SKM-1 (cell line): ENCODE data around the gene SBF1.

Experiments used
- DNase-seq: peaks from one replicate; lab custom pipeline; 2025; ENCODE audit not compliant: unreplicated experiment; lab: John Stamatoyannopoulos, UW

The SBF1 gene

DNA sequence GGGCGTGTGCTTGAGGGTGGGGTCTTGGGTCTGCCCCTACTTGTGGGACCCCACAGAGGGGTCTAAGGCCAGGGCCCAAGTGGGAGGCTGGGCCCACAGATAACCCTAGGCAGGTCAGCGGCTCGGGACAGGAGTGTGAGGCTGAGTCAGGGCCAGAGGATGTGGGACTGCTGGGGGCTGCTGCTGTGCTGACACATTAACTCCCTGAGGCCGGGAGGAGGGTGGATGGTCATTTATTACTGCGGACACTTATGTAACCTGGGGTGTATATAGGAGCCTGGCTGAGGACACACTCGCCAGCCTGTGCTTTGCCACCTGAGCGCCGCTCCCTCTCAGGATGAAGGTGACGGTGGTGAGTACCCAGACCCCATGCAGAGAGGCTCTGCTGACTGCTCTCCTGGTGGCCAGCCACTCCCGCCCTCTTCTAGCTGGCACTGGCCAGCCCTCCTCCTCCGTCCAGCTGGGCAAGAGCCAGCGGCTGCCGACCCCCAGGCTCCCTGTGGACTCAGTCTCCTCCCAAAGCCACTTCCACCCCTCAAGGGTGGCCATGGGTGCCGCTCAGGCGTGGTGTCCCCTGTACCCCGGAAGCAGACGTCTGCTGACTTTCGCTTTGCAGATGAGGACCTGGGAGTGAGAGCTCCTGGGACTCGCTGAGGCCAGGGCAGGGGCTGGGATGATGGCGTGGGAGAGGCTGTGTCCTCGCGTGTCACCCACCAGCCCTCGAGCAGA, 11.9 kb upstream of the SBF1 start, which contains the start of gene MIOX:
TSS of gene MIOX (plus strand) at position 299 of the 729 bp plus-strand sequence. CDS start at position 338, 39 bp downstream.
- DNase-seq: no peak

DNA sequence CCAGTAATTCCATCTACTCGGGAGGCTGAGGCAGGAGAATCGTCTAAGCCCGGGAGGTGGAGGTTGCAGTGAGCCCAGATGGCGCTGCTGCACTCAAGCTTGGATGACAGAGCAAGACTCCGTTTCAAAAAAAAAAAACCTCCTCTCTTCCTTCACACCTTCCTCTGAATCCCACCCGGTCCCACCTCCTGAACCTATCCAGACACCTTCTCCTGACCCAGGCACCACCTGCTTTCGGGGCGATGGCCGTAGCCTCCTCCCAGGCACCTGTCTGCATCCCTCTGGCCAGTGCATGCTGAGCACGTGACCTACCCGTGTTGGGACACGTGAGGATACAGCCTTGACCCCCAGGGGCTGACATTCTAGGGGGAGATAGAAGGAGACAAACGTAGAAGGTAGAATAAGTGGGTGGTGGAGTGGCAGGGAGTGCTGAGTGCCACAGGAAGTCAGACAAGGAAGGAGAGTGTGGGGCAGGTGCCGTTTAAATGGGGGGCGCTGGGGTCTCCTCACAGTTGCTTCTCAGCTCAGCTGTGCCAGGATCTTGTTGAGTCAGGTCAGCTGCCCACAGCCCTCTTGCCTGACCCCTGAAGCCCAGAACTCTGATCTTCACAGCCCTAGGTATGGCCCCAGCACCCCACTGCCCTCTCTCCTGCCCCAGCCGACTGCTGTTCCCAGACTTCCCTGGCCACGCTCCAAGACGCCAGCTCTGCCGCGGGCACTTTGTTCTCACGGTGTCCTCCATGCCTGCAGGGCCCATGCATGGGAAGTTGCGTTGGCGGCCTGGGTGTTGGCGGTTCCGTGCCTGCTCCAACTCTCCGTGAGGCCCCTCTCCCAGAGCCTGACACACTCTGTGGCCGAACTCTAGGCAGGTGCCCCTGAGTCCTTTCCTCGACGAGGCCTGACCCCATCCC, 10.6 kb upstream of the SBF1 start:
- DNase-seq: no peak

DNA sequence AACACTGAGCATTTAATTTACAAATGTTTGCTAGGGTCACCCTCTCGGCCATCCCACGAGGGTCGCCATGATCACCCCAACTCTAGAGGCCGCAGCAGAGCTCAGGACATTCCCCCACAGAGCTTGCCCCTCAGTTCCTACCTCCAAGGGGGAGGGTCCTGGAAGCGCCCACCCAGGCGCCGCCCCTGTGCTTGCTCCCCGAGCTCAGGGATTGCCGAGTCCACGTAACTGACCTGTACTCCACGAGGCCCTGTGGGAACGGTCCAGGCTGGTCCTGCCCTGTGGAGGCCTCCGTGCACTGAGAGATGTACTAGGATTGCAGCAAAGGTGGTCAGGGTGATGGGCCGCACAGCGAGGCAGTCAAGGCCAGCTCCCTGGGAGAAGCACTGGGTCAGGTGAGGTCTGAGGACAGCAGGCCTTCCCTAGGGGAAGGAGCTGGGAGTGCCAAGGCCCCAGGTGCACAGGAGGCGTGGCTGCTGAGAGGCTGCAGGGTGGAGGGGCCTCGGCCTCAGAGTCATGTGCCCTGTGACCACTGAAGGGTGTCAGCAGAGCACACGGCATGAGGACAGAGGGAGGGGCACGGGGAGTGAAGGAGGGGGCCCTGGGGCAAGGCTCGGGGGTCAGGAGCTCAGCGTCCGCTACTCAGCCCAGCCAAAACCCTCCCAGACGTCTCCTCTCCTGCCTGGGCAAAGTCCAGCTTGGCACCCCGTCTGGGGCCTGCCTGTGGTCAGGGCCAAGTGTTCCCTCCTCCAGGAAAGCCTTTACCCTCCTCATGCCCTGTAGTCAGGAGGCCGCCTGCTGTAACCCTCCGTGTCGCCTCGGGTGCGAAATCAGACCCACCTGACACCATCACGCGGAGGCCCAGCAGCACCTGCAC, 9.4 kb upstream of the SBF1 start:
- no peak for DNase-seq

DNA sequence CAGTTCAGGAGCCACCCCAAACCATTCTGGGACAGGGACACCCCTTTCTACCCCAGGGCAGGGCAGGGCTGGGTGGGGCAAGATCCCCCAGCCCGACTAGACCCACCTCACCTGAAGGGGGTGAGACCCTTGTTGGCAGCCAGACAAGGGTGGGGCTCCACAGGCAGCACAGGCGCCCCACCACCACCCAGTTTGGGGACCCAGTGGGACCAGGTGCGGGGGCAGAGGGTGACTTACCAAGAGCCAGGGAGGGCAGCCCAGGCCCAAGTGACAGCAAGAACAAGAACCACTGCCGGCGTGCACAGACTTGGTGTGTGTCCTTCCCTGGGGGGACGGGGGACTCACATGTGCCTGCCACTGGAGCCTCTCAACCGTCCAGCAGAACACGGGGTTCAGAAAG, 8.7 kb upstream of the SBF1 start:
- no peak for DNase-seq

DNA sequence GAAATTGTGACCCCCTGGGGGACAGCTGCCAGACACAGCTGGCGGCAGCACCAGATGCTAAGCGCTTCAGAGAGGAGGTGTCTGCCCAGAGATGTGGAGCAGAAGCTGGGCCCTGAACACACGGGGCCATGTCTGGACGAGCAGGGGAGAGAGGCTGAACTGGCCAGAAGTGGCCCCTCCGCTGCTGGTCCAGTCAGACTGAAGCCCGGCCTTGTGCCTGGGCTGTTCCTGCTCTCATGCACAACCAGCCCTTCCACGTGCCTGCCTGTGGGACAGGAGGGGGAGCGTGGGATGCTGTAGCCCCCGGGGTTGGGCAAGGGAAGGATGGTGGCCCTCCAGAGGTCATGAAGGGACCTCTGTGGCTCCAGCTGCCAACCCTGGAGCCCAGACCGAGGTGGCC, 8.3 kb upstream of the SBF1 start:
- no peak for DNase-seq

DNA sequence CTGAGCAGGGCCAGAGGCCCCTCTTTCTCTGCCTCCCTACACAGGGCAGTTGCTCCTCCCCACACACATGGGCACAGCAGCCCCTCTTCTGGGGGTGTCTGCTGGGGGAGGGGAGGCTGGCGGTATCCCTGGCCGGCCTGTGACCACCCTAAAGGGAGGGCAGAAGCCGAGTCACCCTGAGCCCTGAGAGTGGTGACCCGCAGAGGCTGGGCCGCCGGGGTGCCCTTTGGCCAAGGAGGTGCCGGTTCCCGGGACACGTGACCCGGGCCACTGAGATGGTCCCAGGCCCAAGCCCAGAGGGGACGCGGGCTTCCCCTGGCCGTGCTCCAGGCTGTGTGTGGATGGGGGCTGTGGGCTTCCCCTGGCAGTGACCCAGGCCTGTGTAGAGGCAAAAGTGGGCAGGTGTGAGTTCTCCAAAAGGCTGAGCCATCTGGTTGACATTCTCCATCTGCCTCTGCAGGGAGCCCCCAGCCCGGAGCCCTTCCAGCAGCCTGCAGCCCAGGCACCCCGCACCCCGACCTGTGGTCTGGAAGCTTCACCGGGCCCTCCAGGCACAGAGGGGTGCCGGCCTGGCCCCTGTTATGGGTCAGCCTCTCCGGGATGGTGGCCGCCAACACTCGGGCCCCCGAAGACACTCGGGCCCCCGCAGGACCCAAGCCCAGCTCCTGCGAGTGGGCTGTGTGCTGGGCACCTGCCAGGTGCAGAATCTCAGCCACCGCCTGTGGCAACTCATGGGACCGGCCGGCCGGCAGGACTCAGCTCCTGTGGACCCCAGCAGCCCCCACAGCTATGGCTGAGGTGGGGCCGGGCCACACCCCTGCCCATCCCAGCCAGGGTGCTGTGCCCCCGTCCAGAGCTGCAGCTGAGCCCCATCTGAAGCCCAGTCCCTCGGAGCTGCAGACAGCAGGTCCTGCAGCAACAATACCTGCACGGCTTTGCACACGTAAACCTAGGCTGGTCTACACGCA, 7.6 kb upstream of the SBF1 start:
- DNase-seq: no peak

DNA sequence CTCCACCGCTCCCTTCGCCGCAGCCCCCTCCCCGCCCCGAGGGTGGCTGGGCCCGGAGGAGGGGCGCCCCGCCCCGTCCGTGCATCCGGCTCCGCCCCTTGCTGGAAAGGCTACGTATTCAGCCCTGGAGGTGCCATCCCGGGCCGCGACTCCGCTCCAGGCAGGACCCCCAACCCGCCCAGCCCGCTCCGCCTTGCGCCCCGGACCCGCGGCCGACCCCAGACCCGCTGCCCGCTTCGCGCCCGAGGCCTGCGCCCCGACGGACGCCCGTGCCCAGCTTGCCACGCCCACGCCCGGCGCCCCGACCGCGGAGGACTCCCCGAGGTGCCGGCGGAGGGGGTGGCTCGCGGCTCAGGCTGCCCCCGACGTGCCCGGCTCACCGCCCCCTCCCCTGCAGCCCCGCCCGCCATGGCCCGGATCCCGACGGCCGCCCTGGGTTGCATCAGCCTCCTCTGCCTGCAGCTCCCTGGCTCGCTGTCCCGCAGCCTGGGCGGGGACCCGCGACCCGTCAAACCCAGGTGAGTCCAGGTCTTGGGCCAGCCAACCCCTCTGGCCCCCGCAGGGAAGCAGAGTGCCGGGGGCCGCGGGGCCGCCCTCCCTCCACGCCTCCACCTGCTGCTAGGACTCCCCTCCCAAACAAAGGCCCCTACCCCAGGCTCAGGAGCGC, 6.7 kb upstream of the SBF1 start, which contains the start of gene ADM2:
TSS of gene ADM2 (plus strand) at position 104 of the 667 bp plus-strand sequence. CDS start at position 409, 305 bp downstream.
- no peak for DNase-seq

DNA sequence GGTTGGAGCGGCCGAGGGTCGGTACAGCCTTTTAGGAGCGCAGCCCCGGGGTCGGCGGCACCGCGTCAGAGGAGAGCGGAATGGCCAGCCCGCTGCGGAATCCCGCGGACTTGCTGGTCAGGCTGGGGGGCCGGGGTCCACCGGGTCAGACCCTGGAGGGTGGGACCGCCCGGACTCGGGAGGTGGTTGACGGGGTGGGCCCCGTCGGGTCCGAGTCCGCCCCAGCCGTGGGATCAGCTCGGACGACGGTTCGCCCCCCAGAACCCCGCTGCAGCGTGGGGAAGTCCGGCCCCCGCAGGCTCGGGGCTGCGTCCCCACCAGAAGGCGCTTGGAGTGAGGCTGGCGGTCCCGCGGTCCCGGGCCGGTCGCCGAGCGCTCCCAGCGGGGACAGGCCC, 6.2 kb upstream of the SBF1 start:
- no peak for DNase-seq

DNA sequence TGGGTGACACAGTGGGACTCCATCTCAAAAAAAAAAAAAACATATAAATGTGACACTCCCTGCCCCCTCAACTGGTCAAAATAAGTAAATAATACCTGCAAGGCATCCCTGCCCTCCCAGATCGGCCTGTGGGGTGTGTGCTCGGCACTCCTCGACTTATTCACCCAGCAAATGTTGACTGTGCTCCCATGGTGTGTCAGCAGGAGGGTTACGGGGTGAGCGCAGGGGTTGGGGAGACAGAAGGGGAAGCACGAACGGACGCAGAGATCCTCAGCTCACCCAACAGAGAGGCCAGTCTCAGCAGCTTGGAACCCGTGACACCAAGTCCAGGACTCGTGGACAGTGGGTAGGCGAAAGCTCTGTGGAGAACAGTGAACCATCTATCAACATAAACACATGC, 4.9 kb upstream of the SBF1 start:
- DNase-seq: no peak

DNA sequence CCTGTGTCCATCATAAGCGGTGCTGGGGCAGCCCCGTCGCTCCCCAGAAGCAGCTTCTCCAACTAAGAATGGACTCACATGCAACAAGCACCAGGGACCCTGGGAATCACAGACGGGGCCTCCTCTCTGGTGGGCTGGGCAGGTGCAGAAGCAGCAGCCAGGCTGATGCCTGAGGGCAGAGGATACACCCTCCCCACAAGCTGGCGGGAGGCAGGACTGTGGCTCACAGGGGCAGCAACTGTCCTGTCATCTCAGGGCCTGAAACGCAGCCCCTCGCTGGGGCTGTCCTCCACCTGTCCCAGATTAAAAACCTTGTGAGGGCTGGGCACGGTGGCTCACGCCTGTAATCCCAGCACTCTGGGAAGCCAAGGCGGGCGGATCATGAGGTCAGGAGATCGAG, 3.1 kb upstream of the SBF1 start:
- no peak for DNase-seq

DNA sequence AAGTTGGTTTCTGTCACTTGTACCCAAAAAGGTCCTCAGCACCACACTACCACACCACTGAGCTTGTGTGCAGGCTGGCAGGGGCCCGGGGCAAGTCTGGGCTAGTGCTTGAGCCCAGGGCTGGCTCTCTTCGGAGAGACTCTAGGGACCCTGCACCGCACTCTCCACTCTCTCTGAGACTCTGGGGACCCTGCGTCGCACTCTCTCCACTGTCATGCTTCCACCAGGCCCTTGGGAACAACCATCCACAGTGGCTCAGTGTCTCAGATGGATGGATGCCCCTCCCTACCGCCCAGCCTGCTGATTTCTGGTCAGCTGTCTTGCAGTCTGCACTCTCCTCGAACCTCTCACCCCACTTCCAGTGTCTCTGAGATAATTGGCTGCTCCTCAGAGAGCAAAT, 2.0 kb upstream of the SBF1 start:
- no peak for DNase-seq

DNA sequence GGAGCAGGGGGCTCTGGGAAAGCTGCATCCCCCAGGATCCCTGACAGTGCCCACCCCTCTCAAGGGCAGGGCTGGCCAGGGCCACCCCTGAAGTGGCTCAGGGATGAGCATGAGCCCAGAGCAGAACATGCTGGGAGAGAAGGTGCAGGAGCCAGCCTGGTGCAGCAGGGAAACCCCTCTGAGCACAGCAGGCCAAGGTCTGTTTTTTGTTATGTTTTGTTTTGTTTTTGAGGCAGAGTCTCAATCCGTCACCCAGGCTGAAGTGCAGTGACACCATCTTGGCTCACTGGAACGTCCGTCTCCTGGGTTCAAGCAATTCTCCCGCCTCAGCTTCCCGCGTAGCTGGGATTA, 792 bp upstream of the SBF1 start:
- no peak for DNase-seq

DNA sequence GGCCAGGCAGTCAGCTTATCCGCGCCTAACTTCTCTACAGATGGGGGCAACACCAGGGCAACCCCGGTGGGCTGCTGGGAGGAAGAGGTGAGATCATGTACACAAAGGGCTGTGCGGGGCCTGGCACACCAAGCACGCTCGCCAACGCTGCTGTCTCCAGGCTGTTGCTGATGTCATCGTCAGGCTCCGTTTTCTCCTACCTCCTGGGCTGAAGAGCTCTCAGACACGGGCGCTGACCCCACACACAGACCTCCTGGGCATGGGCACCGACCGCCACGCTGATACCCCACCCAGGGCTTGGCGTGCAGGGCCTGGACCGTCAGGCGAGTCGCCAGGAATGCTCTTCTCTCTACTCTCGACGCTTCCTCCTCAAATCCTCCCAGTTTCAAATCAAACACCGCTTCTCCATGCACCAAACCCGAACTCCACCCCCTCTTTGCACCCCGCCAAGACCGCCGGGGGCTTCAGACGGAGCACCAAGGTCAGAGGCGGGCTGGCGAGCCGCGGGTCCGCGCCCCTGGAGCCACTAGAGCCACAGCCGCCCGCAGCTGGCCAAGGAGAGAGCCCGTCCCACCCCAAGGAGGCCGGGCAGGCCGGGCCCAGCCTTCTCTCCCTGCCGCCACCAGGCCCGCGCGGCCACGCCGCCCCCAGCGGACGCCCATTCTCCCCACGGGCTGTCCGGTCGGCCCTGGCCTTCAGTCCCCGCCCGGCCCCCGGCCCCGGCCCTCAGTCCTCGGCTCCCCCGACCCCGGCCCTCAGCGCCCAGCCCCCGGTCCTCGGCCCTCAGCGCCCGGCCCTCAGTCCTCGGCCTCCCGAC, 772 bp downstream of the SBF1 start:
- DNase-seq: no peak

DNA sequence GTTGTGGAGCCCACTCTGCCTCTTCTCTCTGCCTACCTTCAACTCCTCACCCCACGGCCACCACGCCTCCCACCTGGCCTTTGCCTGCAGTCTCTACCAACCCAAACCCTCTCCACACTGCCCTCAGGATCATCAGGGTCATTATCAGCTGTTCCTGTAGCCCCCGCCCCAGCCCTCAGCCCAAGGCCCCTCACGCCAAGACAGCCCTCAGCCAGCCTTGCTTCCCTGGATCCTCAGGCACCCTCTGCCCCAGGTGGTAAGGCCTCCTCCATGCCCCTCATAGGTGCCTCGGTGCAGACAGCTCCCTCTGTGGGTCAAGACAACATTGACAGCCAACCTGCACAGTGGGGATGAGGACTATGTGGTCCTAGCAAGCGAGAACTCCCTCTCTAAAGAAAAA, 1.7 kb downstream of the SBF1 start:
- DNase-seq: no peak

DNA sequence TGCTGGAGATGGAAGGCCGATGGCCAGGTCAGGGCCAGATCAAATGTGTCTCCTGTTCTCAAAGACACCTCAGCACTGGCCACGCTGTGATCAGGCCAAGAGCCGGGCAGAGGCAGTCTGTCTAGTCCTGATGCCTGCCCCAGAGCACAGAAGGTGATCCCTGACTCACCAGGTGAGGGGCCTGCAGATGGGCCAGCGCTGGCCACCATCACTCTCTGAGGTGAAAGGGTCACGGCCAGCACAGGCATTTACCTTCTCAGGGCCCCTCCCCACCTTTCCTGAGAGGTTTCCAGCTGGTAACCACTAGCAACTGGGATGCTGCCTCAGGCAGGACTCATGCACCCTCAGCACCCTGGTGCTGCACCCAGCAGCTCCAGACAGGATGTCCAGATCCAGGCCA, 2.9 kb downstream of the SBF1 start:
- DNase-seq: no peak

DNA sequence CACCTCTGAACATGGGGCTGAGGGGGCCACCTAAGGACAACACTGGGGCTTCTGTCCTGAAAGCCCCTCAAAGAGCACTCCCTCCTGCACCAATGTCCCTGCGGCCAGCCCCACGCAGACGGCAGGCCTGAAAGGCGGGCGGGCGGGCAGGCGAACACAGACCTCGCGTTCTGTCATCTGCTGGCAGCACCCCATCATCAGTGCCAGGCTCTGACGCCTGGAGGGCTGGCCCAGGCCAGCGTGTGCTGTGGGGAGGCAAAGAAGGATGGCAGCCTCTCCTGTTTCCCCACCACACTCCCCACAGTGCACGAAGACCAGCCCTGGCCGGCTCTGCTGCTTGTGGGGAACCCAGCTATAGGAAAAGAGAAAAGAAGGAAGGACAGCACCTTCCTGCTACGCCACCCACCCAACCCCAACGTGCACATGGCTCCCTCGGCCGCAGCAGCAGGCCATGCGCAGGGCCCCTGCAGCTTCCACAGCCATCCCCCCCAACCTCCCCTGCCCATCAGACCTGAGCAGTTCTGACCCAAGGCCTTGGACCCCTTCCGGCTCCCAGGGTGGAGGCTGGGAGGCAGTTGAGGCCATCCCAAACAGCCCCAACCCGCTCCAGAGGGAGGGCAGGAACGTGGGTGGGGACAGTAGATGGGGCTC, 3.5 kb downstream of the SBF1 start:
- DNase-seq: no peak

DNA sequence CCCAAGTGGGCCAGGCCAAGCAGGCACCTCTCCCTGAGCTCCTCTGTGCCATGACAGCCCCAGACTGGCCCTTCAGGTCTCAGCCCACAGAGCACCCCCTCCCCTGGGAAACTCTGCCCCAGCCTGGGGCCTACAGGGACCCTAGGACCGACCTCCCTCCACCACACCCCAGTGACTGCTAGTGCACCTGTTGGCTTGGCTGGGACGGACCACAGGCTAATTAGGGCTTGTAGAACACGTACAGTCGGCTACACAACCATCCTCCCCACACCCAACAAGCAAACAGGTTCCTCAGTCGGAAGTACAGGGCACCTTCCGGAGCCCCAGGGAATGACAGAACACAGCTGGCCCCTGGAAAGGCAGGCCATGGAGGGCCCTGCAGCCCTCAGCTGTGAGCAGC, 4.3 kb downstream of the SBF1 start:
- no peak for DNase-seq
